ENCODE measurements around the gene CNOT1.

Gene CNOT1

DNA sequence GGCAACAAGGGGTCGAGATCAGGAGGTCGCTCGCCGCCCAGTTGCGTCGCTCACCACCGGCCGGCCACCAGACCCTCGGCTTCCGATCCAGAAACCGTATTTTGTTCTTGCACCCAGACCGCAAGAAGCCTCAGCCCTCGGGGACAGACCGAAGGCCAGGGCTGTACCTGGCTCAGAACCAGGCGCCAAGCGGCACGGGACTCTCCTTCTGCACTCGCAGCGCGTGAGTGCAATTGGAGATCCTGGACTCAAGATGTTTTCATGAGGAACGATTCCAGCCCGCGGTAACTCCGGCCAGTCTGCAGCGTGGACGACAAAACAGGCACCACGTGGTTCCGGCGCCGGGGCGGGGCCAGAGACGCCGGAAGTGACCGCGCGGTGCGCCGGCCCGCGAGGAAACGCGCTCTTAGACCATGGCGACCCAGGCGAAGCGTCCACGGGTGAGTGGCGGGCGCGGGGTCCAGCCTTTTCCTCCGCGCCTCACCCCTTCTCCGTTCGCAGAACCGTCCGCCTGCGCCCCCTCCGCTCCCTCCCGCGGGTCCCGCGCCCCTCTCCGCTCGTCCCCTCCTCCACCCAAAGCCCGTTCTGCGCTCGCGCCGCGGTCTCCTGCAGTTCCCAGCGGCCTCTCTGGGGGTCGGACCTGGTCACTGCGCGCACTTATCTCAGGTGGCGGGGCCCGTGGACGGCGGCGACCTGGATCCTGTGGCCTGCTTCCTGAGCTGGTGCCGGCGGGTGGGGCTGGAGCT lies 114.3 kb downstream of the CNOT1 start, which contains the start of gene SETD6:
TSS of gene SETD6 (plus strand) at position 393 of the 746 bp plus-strand sequence. CDS start at position 414, 21 bp downstream.
- peak; percentile 47 to 52 for DNase-seq

DNA sequence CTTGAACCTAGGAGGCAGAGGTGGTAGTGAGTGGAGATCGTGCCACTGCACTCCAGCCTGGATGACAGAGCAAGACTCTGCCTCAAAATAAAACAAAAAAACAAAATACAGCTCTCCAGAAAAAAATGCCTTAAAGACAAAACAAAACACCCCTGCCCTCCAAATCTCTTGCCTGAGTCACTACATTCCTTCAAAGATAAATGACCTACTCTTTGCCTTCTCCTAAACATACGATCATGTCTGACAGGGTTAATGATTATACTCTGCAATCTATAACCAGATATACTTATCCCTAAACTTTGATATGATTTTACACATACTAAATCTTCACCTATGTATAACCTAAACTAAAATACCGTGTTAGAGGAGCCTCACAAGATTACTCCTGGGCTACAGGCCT lies 115.8 kb downstream of the CNOT1 start:
- no peak for DNase-seq

DNA sequence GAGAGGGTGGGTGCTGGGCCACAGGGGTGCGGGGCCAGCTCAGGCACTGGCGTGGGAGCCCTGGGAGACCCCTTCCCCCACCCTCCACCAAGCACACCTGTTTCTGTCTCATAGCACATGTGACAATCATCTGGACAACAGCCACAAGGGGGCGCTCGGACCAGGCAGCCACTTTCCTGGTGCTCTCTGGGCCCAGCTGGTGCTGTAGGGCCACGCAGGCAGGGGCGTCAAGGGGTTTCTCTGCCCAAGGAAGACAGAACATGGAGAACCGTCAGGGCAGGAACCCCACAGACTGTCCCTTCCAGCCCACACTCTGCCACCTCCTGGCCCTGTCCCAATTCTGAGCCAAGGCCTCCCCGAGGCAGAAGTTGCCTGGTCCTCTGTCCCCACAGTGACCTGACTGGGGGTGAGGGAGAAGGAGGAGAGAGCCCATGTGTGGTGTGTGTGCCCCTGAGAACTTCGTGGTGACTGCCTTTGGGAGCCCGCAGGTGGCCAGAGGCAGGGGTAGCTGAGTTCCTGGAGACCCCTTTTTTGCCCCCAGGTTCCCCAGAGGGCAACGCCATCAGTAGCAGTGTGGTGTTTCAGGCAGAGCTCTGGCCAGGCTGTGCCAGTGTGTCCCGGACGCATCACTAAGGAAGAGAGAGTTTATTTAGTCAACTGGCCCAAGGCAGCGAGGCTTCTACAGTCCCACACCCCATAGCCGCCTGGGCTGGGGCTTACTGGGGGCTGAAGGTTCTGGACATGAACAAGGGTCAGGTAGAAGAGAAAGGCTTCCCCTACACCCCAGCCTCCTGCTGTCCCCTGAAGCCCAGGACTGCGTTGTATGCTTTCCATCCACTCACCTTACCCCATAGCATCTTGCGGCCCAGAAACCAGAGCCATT lies 117.5 kb downstream of the CNOT1 start:
- DNase-seq = peak; percentile 83 to 90

DNA sequence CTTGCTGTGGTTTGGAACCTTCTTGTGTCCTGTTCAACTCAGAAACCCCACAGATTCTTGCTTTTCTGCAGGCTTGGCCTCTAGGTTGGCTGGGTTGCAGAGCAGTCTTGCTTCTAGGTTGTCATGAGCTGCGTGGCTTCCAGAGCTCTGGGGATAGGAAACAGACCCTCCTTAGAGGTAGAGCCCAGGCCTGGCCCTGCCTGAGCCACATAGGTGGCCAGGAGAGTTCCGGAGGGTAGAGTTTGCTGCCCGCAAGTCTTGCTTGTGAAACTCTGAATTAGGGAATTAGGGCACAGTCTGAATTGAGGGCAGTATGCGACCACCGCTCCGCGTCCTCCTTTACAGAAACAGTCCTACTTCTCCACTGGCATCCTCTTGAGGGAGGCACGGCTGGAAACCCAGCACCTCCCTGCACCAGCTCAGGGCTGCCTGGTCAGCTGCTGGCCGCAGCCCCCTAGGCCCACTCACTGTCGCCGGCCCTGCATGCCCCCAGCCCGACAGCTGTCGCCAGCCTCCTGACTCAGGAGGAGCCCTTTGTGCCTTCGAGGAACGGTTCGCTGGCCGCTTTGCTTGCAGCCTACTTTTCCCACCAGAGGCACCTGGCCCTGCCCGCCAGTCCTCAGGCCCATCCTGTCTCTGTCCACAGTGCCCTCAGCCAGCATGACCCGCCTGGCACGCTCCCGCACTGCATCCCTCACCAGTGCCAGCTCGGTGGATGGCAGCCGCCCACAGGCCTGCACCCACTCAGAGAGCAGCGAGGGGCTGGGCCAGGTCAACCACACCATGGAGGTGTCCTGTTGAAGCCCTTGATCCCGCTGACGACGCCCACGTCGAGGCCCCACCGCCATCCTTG lies 118.6 kb downstream of the CNOT1 start:
- DNase-seq = no peak

DNA sequence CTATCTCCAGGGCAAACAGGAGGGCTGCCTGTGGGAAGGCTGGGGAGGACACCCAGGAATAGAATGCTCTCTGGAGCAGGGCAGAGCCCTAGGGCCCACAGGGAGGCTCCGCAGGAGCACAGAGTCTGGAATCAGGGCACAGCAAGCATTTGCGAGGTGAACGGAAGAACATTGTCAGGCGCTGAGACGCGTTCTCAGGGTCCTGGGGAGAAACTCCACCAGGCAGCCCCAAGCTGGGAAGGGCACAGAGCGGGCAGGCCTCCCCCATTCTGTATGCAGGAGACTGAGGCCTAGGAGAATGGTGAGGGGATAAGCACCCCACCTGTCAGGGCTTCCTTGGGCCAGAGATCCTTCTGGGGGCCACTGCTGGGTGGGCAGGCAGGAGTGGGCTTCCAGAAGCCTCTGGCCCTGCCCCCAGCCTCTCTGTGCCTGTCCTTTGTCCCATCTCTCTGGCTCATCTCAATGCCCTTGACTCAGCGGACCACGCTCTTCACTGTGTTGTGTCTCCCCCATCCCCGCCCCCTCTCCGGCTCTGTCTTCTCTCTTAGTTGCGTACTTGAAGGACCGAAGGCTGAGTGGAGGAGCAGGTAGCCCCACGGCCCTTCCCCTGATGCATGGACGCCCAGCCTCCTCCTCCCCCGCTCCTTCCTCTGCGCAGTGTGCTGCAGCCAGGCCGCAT lies 119.4 kb downstream of the CNOT1 start:
- DNase-seq = no peak

DNA sequence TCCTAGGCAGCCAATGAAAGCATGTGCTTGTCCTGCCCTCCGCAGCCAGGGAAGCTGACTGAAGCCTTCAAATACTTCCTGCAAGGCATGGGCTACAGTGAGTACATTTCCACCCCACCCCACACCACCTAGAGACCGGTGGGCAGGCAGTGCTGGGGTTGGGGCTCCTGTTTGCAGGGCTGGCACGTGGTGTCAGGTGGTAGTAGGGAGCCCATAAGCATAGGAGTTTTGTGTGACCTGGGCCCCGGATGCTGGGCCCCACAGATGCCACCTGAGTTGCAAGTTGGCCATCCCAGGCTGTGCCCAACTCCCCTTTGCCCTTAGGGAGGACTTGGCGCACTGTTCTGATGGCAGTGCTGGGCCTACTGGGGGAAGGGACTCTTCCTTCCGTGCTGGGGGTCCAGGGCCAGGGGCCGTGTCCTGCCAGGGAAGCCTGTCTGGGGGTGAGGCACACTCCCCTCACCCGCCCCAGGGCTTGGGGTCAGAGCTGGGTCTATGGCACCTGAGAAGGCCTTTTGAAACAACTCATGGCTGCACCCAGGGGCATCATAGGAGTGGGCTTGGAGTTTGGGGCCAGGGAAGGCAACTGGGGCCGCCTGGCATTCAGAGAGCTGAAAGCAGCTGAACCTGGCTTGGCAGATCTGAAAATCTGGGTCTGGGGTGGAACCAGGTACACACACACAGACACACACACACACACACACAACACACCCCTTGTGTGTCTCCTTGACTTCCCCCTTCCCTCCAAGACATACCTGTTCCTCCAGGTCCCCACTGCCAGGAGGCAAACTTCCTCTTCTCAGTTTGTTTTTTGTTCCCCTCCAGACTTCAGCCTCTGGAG lies 120.2 kb downstream of the CNOT1 start:
- DNase-seq = no peak

DNA sequence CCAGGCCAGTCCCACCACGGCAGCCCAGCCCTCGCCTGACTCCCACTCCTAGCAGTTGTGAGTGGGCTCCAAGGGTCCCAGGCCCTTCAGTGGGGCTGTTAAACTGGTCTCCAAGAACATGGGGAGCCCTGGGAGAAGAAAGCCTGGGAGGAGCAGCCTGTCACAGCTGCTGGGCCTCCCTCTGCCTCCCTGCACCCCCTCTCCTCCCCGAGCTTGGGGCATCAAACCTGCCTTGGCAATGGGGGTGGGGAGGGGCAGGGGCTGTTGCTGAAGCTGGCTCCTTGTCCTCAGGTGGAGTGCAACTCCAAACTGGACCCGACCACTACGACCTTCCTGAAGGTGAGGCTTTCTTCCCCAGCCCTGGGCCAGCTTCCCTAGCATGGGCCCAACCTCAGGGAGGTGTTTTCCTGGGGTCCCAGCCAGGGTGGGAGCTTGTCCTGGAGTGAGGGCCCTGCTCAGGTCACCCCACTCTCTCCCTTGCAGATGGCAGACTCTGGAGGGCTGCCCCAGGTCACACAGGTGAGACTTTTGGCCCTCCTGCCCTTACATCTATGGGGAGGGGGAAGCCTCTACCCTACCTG lies 120.9 kb downstream of the CNOT1 start:
- DNase-seq = no peak

DNA sequence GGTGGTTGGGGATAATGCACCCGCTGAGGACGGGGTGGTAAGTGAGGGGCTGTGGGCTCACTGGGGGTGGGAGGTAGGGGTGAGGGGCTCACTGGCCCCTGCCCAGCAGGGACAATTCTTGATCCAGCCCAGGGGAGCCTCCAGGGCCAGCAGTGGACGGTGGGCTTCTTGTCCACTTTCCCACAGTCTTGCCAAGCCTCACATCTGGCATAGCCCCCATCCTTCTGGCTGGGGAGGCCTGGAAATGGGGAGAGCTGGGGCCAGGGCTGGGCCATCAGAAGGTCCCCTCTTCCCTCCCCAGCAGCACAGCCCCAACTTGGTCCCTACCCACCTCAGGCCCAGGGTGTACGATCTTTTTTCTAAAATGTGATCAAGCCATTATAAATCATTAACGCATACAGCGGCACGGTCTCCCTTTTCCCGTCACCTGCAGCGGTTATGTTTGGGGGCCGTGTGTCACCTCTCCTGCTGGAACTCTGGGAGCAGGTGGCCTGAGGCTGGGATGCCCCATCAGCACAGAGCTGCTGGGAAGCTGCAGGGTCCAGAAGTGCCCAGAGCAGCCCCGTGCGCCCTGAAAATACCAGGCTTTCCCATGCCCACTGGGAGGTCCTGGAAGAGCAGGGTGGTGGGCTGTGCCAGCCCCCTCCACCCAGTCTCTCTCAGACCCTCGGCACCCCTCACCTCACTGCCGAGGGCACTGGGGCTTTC lies 121.5 kb downstream of the CNOT1 start:
- DNase-seq = no peak

DNA sequence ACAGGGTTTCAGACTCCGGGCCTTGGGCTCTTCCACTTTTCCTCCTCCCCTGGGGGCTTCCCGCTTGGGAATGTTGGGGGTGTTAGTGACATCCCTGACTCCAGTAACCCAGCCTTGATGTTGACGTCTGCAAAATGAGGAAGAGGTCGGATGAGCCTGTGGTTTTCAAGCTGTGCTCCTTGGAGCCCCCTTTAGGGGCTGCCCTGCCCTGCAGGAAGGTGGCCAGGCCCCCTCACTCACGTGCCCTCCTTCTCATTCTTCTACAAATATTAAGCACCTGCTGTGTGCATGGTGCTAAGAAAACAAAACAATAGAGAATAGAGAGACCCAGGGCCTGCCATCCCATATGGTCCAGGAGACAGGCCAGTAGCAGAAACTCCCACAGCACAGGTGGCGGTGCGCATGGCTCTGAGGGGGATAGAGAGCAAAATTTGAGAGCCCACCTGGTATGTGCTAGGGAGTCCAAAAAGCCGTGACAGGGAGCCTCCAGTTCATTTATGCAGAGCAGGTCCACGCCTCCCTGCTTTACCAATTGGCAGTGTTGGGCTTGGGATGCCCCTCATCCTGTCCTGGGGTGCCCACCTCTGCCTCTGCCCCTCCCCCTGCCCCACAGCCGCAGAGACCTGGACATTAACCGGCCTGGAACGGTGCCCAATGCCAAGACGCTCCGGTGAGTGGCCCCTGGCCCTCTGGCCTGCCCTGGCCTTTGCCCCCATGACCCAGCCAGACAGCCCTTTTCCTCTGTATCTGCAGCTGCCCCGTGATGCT lies 122.2 kb downstream of the CNOT1 start:
- no peak for DNase-seq

DNA sequence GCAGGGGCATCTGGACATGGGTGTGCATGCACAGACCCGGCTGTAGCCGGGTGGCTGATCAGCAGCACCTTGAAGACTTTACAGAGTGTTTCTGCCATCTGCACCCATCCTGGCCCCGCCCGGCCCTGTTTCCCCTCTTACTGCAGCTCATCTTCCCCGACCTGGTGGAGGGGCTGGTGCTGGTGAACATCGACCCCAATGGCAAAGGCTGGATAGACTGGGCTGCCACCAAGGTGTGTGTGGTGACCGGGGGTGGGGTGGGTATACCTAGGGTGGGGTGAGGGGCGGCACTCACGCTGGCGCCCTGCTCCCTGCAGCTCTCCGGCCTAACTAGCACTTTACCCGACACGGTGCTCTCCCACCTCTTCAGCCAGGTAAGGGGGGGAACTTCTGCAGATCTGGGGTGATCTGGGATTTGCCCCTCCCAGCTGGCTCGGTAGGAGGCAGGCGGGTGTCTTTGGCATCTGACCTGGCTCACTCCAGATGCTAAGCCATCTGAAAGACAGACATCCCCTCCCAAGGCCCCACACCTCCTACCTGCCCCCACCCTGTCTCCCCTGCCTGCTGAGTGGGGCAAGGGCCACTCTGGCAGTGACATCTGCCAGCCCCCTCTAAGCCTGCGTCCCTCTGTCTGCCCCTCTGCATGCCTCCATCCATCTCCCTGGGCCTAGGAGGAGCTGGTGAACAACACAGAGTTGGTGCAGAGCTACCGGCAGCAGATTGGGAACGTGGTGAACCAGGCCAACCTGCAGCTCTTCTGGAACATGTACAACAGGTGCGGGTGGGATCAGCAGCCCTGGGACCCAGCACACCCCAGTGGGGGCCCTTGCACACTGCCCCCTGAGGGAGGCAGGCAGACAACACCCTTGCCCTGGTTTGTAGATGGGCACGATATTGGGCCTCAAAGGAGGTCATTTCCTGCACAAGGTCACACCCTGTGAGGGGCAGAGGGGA lies 123.1 kb downstream of the CNOT1 start:
- no peak for DNase-seq

DNA sequence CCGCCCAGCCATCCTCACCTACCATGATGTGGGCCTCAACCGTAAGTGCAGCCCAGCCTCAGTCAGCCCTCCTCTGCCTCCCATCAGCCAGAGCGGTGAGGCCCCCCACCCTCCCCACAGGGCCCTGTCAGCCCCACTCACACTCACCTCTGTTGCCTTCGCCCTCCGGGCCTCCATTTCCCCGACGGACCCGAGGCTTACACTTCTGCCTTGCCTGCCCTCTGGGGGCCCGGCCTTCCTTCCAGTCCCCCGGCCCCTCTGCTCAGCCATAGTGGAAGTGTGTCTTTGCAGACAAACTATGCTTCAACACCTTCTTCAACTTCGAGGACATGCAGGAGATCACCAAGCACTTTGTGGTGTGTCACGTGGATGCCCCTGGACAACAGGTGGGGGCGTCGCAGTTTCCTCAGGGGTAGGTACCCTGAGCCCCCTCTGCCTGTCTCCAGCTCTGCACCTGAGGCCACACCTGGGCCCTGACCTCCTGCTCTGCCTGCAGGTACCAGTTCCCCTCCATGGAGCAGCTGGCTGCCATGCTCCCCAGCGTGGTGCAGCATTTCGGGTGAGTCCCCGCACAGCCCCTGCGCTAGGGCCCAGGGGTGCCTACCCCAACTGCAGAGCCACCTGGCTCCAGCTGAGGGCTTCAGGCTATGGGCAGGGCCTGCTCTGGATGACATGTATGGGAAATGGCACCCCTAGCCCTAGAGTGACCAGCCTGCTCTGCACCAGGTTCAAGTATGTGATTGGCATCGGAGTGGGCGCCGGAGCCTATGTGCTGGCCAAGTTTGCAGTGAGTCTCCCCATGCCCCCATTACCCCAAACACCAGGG lies 125.5 kb downstream of the CNOT1 start:
- no peak for DNase-seq

DNA sequence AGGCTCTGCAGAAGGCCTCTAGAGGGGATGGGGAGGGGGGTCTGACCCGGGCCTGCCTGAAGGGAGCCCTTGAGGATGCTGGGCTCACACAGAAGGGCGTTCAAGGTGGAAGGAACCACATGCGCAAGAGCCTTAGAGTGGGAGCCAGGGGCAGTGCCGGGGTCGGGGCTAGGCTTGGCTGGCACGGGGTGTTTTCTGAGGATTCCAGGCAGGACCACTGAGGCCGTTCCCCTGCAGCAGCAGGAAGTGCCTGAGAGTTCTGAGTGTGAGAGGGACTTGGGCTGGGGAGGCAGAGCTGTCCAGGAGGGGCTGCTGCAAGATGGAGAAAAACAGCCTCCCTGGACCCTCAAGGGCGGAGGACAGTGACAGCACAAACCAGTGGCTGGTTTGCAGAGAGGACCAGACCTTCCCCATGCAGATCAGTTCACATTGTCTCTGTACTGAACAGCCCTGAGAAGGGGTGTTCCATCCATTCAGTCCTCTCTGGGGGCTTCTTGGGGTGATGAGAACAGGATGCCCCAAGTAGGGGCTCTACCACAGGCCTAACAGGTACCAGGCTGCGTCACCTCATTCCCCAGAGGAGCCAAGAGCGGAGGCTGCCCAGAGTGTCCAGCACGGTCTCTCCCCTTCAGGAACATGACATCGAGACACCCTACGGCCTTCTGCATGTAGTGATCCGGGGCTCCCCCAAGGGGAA lies 126.3 kb downstream of the CNOT1 start:
- no peak for DNase-seq

DNA sequence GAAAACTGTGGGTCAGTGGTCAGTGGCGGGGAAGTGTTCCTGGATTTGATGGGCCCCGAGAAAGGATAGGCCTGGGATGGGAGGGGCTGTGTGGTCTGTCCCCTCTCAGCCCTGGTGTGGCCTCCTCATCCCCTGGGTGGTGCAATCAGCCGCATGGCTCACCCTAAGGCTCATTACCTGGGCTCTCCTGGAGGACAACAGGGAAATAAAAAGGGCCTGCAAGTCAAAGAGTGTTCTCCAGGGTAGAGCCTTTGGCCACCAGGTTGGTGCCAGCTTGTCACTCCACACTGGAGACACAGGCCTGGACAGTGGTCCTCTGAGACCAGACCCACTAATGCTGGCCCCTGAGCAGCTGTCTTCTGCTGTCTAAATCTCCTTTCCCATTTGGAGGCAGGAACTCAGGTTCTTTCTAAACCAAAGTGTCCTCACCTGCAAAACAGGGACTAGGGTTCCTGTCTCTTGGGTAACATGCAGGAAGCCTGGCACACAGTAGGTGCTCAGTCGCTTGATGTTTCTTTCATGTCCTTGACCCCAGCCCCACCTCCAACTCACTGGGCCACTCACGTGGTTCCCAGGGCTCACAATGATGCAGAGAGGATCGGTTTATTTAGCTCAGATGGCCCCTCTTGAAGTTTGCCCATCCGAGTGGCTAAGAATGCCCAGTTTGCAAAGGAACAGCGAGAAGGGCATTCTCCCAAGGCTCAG lies 127.3 kb downstream of the CNOT1 start:
- no peak for DNase-seq

DNA sequence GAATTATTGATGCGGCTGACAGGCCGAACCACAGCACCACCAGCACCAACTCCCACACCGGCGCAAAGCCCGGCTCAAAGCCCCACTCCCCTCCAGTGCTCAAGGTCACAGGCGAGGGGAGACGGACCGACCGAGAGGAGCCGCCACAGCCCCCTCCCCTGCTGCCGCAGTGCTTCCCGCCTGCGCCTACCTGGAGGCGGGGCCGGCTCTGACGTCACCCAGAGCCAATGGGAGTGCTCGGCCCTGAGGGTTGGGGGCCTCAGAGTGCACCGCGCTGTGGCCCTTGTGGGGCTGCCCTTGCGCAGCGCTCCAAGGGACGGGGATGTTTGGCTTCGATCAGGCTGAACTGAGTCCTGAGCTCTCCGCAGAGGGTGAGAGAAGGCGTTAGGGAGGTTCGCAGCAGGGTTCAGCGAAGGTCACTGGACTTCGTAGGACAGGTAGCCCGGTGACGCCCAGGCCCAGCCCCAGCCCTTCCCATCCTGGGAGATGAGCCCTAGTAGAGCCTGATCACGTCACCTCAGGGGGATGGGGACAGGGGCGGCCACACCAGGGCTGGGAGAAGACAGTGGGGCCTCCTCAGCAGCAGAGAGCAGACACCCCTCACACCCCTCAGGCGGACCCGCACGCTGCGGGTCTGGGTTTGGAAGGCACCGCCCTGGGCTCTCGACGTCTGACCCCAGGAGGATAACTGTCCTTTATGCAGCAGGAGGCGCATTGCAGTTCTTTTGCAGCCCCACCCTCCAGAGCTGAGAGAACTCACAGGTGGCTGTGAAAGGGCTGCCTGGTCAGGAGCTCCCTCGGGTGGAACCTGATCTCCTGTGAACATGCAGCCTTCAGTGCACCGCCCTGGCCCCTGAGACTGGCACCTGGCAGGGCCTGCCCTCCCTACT lies 128.1 kb downstream of the CNOT1 start:
- DNase-seq = peak; percentile 35 to 42

Data from activated CD4-positive, alpha-beta T cell treated with anti-CD3 and anti-CD28 coated beads, Interleukin-2, amount 50 U/mL, for 4 hours (primary cell).